Glutamatergic neuron (in vitro differentiated cells): ENCODE data around the gene DOK1. TPM values are rescaled to one million over a fixed set of nuclear protein-coding genes. Genes with fewer than 3 reads are reported as not detected.
"Not testable (repeated sequence)": the region's sequence is repeated elsewhere in the genome, so short reads cannot be mapped to it uniquely, and the experiment has no call there.

Source experiments
- DNase-seq: peaks from one replicate; pipeline ENCODE4 v3.0.0; 2022
- H3K27ac Mint-ChIP-seq: one replicate; pipeline ENCODE4 v1.8.0; 2020; ENCODE audit warnings: mild to moderate bottlenecking, mixed read lengths, inconsistent platforms; ENCODE audit not compliant: unreplicated experiment
- H3K27me3 Mint-ChIP-seq: one replicate; pipeline ENCODE4 v1.8.0; 2020; ENCODE audit warnings: mild to moderate bottlenecking, moderate library complexity, mixed read lengths, inconsistent platforms; ENCODE audit not compliant: unreplicated experiment
- H3K36me3 Mint-ChIP-seq: one replicate; pipeline ENCODE4 v1.8.0; 2020; ENCODE audit warnings: mild to moderate bottlenecking, mixed read lengths, inconsistent platforms; ENCODE audit not compliant: unreplicated experiment
- H3K4me1 Mint-ChIP-seq: one replicate; pipeline ENCODE4 v1.8.0; 2020; ENCODE audit warnings: mild to moderate bottlenecking, low read depth, mixed read lengths, inconsistent platforms; ENCODE audit not compliant: unreplicated experiment
- H3K4me3 Mint-ChIP-seq: one replicate; pipeline ENCODE4 v1.8.0; 2020; ENCODE audit warnings: mild to moderate bottlenecking, mixed read lengths, inconsistent platforms; ENCODE audit not compliant: unreplicated experiment
- H3K9me3 Mint-ChIP-seq: one replicate; pipeline ENCODE4 v1.8.0; 2020; ENCODE audit warnings: mild to moderate bottlenecking, moderate library complexity, mixed read lengths, inconsistent platforms; ENCODE audit not compliant: unreplicated experiment
- CTCF ChIP-seq: fragments of 200-600 bp; sonication (generic); IDR thresholded peaks from one replicate; pipeline ENCODE4 v1.5.0; 2021; ENCODE audit not compliant: partially characterized antibody, unreplicated experiment
- total RNA-seq: library from RNA; stranded (reverse); fragmentation: NEBNext Ultra II Directional; extraction: Animal tissue kit (Norgen Biotek cat#: 25700); gene quantifications from one replicate; pipeline ENCODE4 v1.2.1, GENCODE V29; 2021; ENCODE audit not compliant: unreplicated experiment

DOK1 gene
- total RNA-seq, 1 donor from 2014 or later = 14.0 TPM

- H3K9me3 Mint-ChIP-seq = peaks cover 8% of the 10 kb centered on the region
- DNase-seq = no peak
- peaks cover 17% of the 10 kb centered on the region for H3K27me3 Mint-ChIP-seq
- no peaks in the 10 kb centered on the region for H3K4me1 Mint-ChIP-seq
- no peaks in the 10 kb centered on the region for H3K36me3 Mint-ChIP-seq
- no peak overlapping the region for H3K27ac Mint-ChIP-seq
- TF ChIP-seq CTCF = no peak
- H3K4me3 Mint-ChIP-seq = no peak overlapping the region
Observed at GRCh38 chr2:74558284-74559230, 4.0 kb downstream of the DOK1 start.

DNA sequence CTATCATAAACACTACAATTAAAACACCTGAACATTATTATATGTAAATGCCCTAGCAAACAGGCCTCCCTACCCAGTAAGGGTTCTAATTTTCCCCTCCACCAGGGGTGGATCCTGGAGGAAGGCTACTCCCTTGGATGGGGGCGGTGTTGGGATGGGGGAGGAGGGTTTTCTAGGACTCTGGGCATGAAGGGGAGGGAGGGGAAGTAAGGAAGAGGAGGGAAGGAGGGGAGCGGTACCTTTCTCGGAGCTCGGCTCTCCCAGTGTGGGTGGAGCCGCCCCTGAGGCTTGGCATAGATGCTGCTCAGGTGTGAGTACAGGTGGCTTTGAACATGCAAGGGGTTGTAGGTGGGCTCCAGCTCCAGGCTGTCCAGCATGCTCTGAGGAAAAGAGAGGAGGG, 5.4 kb downstream of the DOK1 start:
- H3K36me3 Mint-ChIP-seq = no peaks in the 10 kb centered on the region
- no peaks in the 10 kb centered on the region for H3K4me1 Mint-ChIP-seq
- no peak for TF ChIP-seq CTCF
- DNase-seq = no peak
- H3K4me3 Mint-ChIP-seq = no peak overlapping the region
- no peak overlapping the region for H3K27ac Mint-ChIP-seq
- peaks cover 17% of the 10 kb centered on the region for H3K27me3 Mint-ChIP-seq
- H3K9me3 Mint-ChIP-seq = peaks cover 5% of the 10 kb centered on the region

- Mint-ChIP-seq H3K9me3 (peaks cover 5% of the 10 kb centered on the region), H3K36me3 (no peaks in the 10 kb centered on the region), H3K4me3 (no peak overlapping the region), H3K27me3 (peaks cover 14% of the 10 kb centered on the region), H3K27ac (no peak overlapping the region), H3K4me1 (no peaks in the 10 kb centered on the region)
- TF ChIP-seq CTCF = no peak
- DNase-seq = no peak
Observed at GRCh38 chr2:74560591-74560990, 6.1 kb downstream of the DOK1 start.

- H3K27ac Mint-ChIP-seq, DNase-seq, H3K36me3 Mint-ChIP-seq, H3K4me1 Mint-ChIP-seq, H3K9me3 Mint-ChIP-seq, H3K4me3 Mint-ChIP-seq: not testable (repeated sequence)
- H3K27me3 Mint-ChIP-seq = peaks cover 18% of the 10 kb centered on the region
Observed at GRCh38 chr2:74561022-74561421, 6.5 kb downstream of the DOK1 start.

- Mint-ChIP-seq H3K4me1 (no peaks in the 10 kb centered on the region), H3K27ac (no peak overlapping the region)
- DNase-seq = no peak
Observed at GRCh38 chr2:74562126-74562775, 7.7 kb downstream of the DOK1 start.

More at GRCh38 chr2:74562126-74562775, 7.7 kb downstream of the DOK1 start:
- TF ChIP-seq CTCF = no peak
- Mint-ChIP-seq H3K4me3 (peak overlapping the region; percentile 8), H3K9me3 (peaks cover 5% of the 10 kb centered on the region), H3K27me3 (peaks cover 17% of the 10 kb centered on the region), H3K36me3 (no peaks in the 10 kb centered on the region)
